Trophoblast cell (in vitro differentiated cells and primary cell): Measurements from ENCODE around the gene MYRF.

Experiments
- DNase-seq, 2 donors: peaks; one replicate each; pipeline ENCODE4 v3.0.0-alpha.2; 2016
- H2AFZ ChIP-seq: 2 replicates; pipeline ENCODE4 v1.6.1; 2013; ENCODE audit warnings: low read length, moderate library complexity, mild to moderate bottlenecking; ENCODE audit not compliant: insufficient read depth, poor library complexity
- H2AK5ac ChIP-seq: 2 replicates; pipeline ENCODE4 v1.6.1; 2013; ENCODE audit warnings: mild to moderate bottlenecking, low read length
- H2BK120ac ChIP-seq: 2 replicates; pipeline ENCODE4 v1.6.1; 2013; ENCODE audit warnings: low read length, mild to moderate bottlenecking, moderate library complexity; ENCODE audit not compliant: insufficient read depth, poor library complexity
- H2BK12ac ChIP-seq: 2 replicates; pipeline ENCODE4 v1.6.1; 2013; ENCODE audit warnings: mild to moderate bottlenecking, low read length, moderate library complexity
- H2BK5ac ChIP-seq: 2 replicates; pipeline ENCODE4 v1.6.1; 2013; ENCODE audit warnings: low read length, low read depth, moderate library complexity, mild to moderate bottlenecking; ENCODE audit not compliant: poor library complexity
- H3K14ac ChIP-seq: 2 replicates; pipeline ENCODE4 v1.6.1; 2013; ENCODE audit warnings: mild to moderate bottlenecking, low read length
- H3K18ac ChIP-seq: 2 replicates; pipeline ENCODE4 v1.6.1; 2013; ENCODE audit warnings: mild to moderate bottlenecking, low read length
- H3K23ac ChIP-seq: 2 replicates; pipeline ENCODE4 v1.6.1; 2013; ENCODE audit warnings: low read length
- H3K27ac ChIP-seq: 2 replicates; pipeline ENCODE4 v1.5.1; 2013; ENCODE audit warnings: low read depth, mild to moderate bottlenecking, inconsistent platforms, low read length, moderate library complexity
- H3K27me3 ChIP-seq: 2 replicates; pipeline ENCODE4 v1.6.1; 2013; ENCODE audit warnings: inconsistent platforms, mild to moderate bottlenecking, low read length, moderate library complexity; ENCODE audit not compliant: insufficient read depth
- H3K36me3 ChIP-seq, 2 experiments: 1 replicate in 1 of 2; 2 replicates in 1 of 2; pipeline ENCODE4 v1.6.1; 2013; ENCODE audit warnings: low read length in 2 of 2, mild to moderate bottlenecking in 2 of 2, moderate library complexity in 1 of 2; ENCODE audit not compliant: insufficient read depth in 2 of 2, control insufficient read depth in 1 of 2
- H3K4ac ChIP-seq: 2 replicates; pipeline ENCODE4 v1.6.1; 2013; ENCODE audit warnings: low read depth, mild to moderate bottlenecking, low read length, moderate library complexity
- H3K4me1 ChIP-seq, 2 experiments: 1 replicate in 1 of 2; 2 replicates in 1 of 2; pipeline ENCODE4 v1.6.1; 2013; ENCODE audit warnings: low read length in 2 of 2, mild to moderate bottlenecking in 2 of 2, moderate library complexity in 1 of 2; ENCODE audit not compliant: insufficient read depth in 2 of 2, control insufficient read depth in 1 of 2
- H3K4me2 ChIP-seq: 2 replicates; pipeline ENCODE4 v1.6.1; 2013; ENCODE audit warnings: inconsistent platforms, mild to moderate bottlenecking, low read length, moderate library complexity
- H3K4me3 ChIP-seq: 2 replicates; pipeline ENCODE4 v1.5.1; 2013; ENCODE audit warnings: mild to moderate bottlenecking, low read depth, low read length, inconsistent platforms
- H3K79me1 ChIP-seq: one replicate; pipeline ENCODE4 v1.6.1; 2013; ENCODE audit warnings: low read length
- H3K79me2 ChIP-seq: 2 replicates; pipeline ENCODE4 v1.6.1; 2013; ENCODE audit warnings: low read length, mild to moderate bottlenecking; ENCODE audit not compliant: control insufficient read depth, insufficient read depth, poor library complexity
- H3K9ac ChIP-seq: 2 replicates; pipeline ENCODE4 v1.6.1; 2013; ENCODE audit warnings: mild to moderate bottlenecking, low read length
- H3K9me3 ChIP-seq: 2 replicates; pipeline ENCODE4 v1.6.1; 2013; ENCODE audit warnings: low read depth, mild to moderate bottlenecking, control low read depth, inconsistent platforms, low read length; ENCODE audit not compliant: insufficient read depth
- H4K12ac ChIP-seq: 2 replicates; pipeline ENCODE4 v1.6.1; 2013; ENCODE audit warnings: low read depth, mild to moderate bottlenecking, low read length, moderate library complexity
- H4K8ac ChIP-seq: 2 replicates; pipeline ENCODE4 v1.6.1; 2013; ENCODE audit warnings: low read depth, mild to moderate bottlenecking, low read length, moderate library complexity
- H4K91ac ChIP-seq: one replicate; pipeline ENCODE4 v1.6.1; 2013; ENCODE audit warnings: low read depth, mild to moderate bottlenecking, low read length, moderate library complexity
- WGBS: extraction: QIAGEN DNeasy Blood & Tissue Kit; methylation state at CpG from one replicate; pipeline ENCODE4 v1.1.7; 2013; ENCODE audit warnings: missing lambda C conversion rate; ENCODE audit not compliant: insufficient read length, insufficient coverage; ENCODE audit errors: extremely low coverage; 5-methylcytosine and 5-hydroxymethylcytosine counted together

The MYRF gene

DNA sequence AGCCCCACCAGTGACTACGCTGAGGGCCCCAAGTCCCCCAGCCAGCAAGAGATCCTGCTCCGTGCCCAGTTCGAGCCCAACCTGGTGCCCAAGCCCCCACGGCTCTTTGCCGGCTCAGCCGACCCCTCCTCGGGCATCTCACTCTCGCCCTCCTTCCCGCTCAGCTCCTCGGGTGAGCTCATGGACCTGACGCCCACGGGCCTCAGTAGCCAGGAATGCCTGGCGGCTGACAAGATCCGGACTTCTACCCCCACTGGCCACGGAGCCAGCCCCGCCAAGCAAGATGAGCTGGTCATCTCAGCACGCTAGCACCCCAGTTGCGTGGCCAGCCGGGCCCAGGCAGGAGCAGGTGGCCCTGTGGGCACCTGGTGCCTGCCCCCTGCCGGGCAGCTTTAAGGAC lies 8.3 kb upstream of the MYRF start:
- no peak overlapping the region for H4K12ac ChIP-seq
- H3K27me3 ChIP-seq = no peaks in the 10 kb centered on the region
- H3K23ac ChIP-seq = no peak overlapping the region
- no peak overlapping the region for H3K18ac ChIP-seq
- H4K91ac ChIP-seq = no peak overlapping the region
- H3K27ac ChIP-seq = no peak overlapping the region
- H2BK5ac ChIP-seq = no peak overlapping the region
- H2AFZ ChIP-seq = no peak overlapping the region
- H3K9me3 ChIP-seq = no peaks in the 10 kb centered on the region
- H2AK5ac ChIP-seq = no peak overlapping the region
- peaks cover 2% of the 10 kb centered on the region for H3K79me1 ChIP-seq
- no peak for DNase-seq
- no peak overlapping the region for H2BK120ac ChIP-seq
- H4K8ac ChIP-seq = no peak overlapping the region
- H3K14ac ChIP-seq = no peak overlapping the region
- no peak overlapping the region for H3K9ac ChIP-seq
- H3K4me2 ChIP-seq = no peak overlapping the region
- peaks cover 0 to 2% of the 10 kb centered on the region in 2 experiments for H3K4me1 ChIP-seq
- no peak overlapping the region for H3K4me3 ChIP-seq
- no peak overlapping the region for H3K4ac ChIP-seq
- no peak overlapping the region for H2BK12ac ChIP-seq
- no CpG with 5 or more reads among the region's 20 CpGs for WGBS
- H3K79me2 ChIP-seq = no peaks in the 10 kb centered on the region
- peaks cover 0 to 3% of the 10 kb centered on the region in 2 experiments for H3K36me3 ChIP-seq

DNA sequence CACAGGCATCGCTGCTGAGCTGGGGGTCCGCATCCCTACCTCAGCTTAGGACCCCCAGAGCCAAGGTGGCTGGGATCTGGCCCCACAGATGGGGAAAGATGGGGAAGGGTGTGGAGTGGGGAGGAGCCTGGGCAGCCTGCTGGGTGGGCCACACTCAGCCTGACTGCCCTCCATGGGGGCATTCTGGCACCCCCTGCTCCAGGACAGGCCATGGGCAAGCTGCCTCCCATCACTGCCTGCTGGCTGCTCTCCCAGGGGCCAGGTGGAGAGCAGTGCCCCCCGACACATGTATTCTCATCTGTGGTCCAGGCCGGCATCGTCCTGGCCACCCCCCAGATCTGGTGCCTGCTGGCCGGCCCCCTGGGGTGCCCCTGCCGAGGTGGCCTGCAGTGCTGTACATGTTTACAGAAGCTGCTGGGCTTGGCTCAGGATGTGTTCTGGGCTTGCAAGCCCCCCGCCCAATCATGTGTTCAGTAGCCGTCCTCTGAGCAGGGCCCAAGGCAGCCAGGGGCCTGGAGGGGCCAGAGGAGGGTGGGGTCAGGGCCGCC lies 7.8 kb upstream of the MYRF start:
- no peak overlapping the region for H4K8ac ChIP-seq
- no CpG with 5 or more reads among the region's 10 CpGs for WGBS
- H2AFZ ChIP-seq = no peak overlapping the region
- H3K36me3 ChIP-seq = peaks cover 0 to 3% of the 10 kb centered on the region in 2 experiments
- H3K23ac ChIP-seq = no peak overlapping the region
- no peak overlapping the region for H3K4me3 ChIP-seq
- H3K27me3 ChIP-seq = no peaks in the 10 kb centered on the region
- H3K4ac ChIP-seq = no peak overlapping the region
- H3K9ac ChIP-seq = no peak overlapping the region
- peaks cover under 1 to 5% of the 10 kb centered on the region in 2 experiments for H3K4me1 ChIP-seq
- no peaks in the 10 kb centered on the region for H3K9me3 ChIP-seq
- no peak overlapping the region for H3K4me2 ChIP-seq
- no peak for DNase-seq
- H3K18ac ChIP-seq = no peak overlapping the region
- H3K79me2 ChIP-seq = no peaks in the 10 kb centered on the region
- H3K79me1 ChIP-seq = peaks cover 2% of the 10 kb centered on the region
- H4K91ac ChIP-seq = no peak overlapping the region
- H4K12ac ChIP-seq = no peak overlapping the region
- no peak overlapping the region for H3K14ac ChIP-seq
- H3K27ac ChIP-seq = no peak overlapping the region
- H2BK120ac ChIP-seq = no peak overlapping the region
- no peak overlapping the region for H2BK5ac ChIP-seq
- no peak overlapping the region for H2BK12ac ChIP-seq
- no peak overlapping the region for H2AK5ac ChIP-seq

DNA sequence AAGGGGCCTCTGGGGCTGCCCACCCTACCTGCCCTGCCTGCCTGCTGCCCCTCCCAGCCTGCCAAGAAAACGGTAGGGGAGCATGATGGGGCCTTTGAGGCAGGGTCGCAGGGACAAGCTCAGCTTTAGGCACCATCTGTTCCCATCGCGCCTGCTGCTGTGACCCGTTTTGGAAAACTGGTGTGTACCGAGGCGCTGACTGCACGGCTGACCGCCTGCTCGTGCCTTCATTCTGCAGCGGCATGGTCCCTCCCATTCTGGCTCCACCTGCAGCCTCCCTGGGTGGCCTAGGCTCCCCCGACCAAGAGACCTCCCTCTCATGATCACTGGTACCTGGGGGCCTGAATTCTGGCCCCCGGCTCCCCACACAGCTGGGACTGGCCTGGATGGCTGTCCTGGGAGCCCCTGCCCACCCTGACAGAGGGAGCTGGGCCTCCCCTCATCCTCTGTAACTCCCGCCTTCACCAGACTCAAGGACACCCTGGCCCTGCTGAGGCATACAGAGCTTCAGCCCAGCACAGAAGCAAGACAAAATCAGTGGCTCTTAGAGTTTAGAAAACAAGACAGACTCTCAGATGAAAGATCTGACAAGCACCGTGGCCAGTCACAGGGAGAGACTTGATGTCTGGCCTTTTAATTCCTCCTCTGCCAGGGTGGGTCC lies 6.5 kb upstream of the MYRF start:
- H4K12ac ChIP-seq = no peak overlapping the region
- no peak overlapping the region for H3K14ac ChIP-seq
- H3K79me1 ChIP-seq = peaks cover 2% of the 10 kb centered on the region
- no peak overlapping the region for H3K4ac ChIP-seq
- no peak for DNase-seq
- no peak overlapping the region for H3K23ac ChIP-seq
- H3K9me3 ChIP-seq = no peaks in the 10 kb centered on the region
- H3K4me2 ChIP-seq = no peak overlapping the region
- no peak overlapping the region for H2AK5ac ChIP-seq
- no peak overlapping the region for H3K27ac ChIP-seq
- H2BK12ac ChIP-seq = no peak overlapping the region
- peaks cover 0 to 3% of the 10 kb centered on the region in 2 experiments for H3K36me3 ChIP-seq
- H3K9ac ChIP-seq = no peak overlapping the region
- H2BK5ac ChIP-seq = no peak overlapping the region
- H4K91ac ChIP-seq = no peak overlapping the region
- no peak overlapping the region for H2AFZ ChIP-seq
- H3K18ac ChIP-seq = no peak overlapping the region
- H3K79me2 ChIP-seq = no peaks in the 10 kb centered on the region
- no CpG with 5 or more reads among the region's 15 CpGs for WGBS
- no peaks in the 10 kb centered on the region for H3K27me3 ChIP-seq
- H4K8ac ChIP-seq = no peak overlapping the region
- H3K4me3 ChIP-seq = no peak overlapping the region
- peaks cover 4 to 5% of the 10 kb centered on the region in 2 experiments for H3K4me1 ChIP-seq
- H2BK120ac ChIP-seq = no peak overlapping the region

DNA sequence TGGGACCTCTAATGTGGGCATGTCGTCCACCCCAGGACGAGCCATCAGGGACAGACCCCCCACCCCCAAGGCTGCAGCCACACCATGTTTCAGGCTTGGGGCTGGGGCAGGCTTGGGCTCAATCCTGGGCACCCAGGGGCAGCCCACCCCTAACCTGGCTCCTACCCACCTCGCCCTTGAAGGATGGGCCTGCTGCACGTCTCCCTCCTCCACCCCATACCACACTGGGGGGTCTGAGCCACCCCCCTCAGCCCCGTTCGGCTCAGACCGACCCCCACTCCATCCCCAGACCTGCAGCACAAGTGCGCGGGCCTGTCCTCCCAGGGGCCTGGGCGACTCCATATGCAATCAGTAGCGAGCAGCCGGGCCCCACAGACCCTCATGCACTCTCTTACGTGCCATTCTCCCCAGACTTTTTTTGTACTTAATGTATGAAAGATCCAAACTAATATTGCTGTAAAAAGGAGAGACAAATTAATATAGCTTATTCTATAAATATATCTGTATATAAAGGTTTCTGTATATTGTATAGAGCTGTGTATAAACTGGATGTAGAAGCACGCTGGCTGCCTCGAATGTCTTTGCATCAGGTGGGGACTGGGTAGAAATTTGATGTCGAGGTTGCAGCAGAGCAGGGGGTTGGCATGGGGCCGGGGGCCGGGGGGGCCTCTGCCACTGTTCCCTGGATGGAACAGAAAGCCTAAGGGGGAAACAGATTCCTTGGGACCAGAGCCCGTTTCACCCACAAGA lies 5.8 kb upstream of the MYRF start:
- Histone ChIP-seq H2BK5ac (no peak overlapping the region), H3K27me3 (no peaks in the 10 kb centered on the region), H2AFZ (no peak overlapping the region)

More for the DNA sequence above, 5.8 kb upstream of the MYRF start:
- Histone ChIP-seq H4K91ac (no peak overlapping the region), H4K8ac (no peak overlapping the region), H4K12ac (no peak overlapping the region), H3K23ac (no peak overlapping the region), H3K79me2 (no peaks in the 10 kb centered on the region), H2AK5ac (no peak overlapping the region), H2BK12ac (no peak overlapping the region), H3K79me1 (peaks cover 2% of the 10 kb centered on the region), H3K14ac (no peak overlapping the region), H3K9me3 (no peaks in the 10 kb centered on the region), H3K27ac (no peak overlapping the region), H3K4me2 (no peak overlapping the region), H3K36me3 (no peaks in the 10 kb centered on the region), H3K4ac (no peak overlapping the region), H3K18ac (no peak overlapping the region), H3K9ac (no peak overlapping the region), H3K4me1 (peaks cover 4 to 5% of the 10 kb centered on the region in 2 experiments), H3K4me3 (no peak overlapping the region), H2BK120ac (no peak overlapping the region)
- whole genome bisulfite sequencing = no CpG with 5 or more reads among the region's 19 CpGs
- no peak for DNase-seq
